T-helper 2 cell (primary cell): Measurements from ENCODE around the gene ATF3.

Experiments
- DNase-seq, 5 experiments: peaks; one replicate each; pipeline versions ENCODE4 v3.0.0 to v3.0.0-alpha.2; 2012 to 2022

ATF3 gene

DNA sequence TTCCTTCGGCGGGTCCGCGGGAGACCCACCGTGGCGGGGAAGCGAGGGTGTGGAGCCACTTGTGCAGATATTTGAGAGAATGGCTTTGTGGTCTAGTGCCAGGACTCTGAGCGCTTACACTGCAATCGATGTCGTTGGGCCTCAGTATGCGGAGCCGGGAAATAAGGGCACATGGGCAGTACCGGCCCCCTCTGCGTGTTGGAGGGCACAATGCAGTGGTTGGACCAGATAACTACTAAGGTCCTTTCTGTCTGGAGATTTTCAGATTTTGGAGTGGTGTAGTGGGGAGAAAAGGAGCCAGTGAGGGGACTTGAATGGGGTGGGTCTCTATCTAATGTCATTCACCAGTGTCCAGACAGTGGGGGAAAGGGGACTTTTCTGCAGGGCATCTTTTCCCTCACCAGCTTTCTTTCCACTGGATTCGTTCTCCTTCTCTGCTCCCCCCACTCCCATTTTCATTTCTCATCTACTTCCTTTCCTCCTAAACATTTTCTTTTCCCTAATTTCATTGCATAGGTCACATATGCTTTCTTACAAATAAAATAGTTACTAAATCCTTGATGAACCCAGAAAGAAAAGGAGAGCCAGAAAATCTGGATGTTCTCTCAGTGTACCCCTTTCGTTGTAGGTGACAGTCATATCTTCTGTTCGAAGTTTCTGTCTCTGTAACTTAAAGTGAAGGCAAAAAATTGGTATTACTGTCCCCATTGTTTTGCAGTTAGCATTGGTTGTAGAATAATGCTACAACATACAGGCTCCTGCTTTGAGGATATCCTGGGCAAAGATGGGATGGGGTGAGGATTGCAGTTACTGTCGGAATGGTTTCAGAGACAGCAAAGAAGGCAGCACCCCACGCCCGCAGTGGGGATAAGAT is 1.4 kb downstream of the ATF3 start:
- no peak for DNase-seq

DNA sequence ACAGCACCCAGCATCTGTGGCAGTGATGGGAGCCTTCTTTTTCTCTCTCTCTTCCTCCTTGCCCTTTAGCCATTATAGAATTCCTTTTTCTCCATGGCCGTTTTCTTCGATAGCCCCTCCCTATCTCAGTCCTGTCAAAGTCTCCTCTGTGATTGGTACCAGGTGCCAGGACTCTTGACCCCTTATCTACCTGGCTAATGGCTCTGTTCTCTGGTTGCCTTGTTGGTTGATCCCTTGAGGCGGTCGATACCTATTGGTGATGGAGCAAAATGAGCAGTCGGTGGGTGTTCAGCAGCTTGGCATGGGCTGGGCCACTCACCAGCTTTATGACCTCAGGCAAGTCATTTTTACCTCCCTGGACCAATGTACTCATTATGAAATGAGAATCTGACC is 2.0 kb downstream of the ATF3 start:
- no peak for DNase-seq

DNA sequence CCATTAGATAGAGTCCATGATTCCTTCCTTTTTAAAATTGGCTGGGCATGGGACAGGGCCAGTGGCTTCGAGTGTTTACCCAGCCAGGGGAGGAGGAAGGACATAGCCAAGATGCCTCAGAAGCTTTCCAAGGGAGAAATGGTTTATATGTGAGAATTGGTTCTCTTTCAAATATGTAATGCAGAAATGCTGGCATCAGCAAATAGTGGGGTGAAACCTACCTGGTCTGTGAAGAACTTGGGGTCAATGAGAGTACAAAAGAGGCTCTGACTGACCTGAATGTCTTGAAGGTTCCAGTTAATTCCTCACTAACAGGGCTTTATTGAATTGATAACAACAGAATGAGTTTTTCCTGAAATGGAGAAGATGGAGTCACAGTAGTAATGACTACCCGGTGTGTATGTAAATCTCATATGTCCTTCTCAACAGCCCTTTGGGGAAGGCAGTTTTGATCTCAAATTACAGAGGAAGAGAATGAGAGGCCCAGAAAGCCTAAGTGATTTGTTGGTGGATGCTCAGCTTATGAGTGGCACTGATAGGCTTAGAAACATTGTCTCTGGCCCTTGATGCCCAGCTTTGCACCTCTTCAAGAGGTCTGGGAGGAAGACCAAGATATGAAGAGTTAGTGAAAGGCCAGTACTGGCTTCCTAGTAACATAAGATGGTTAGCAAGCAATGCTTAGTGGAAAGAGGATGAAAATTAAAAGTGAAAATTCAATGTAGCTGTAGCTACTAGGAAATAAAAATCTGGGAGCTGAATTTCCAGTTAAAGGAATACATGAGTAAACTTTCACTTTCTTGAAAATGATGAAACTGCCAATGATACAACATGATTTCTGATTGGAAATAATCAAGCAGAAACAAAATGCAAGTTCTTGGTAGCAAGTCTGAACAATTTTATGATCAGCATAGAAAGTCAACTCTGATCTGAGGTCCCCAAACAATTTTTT is 2.7 kb downstream of the ATF3 start:
- DNase-seq = no peak

DNA sequence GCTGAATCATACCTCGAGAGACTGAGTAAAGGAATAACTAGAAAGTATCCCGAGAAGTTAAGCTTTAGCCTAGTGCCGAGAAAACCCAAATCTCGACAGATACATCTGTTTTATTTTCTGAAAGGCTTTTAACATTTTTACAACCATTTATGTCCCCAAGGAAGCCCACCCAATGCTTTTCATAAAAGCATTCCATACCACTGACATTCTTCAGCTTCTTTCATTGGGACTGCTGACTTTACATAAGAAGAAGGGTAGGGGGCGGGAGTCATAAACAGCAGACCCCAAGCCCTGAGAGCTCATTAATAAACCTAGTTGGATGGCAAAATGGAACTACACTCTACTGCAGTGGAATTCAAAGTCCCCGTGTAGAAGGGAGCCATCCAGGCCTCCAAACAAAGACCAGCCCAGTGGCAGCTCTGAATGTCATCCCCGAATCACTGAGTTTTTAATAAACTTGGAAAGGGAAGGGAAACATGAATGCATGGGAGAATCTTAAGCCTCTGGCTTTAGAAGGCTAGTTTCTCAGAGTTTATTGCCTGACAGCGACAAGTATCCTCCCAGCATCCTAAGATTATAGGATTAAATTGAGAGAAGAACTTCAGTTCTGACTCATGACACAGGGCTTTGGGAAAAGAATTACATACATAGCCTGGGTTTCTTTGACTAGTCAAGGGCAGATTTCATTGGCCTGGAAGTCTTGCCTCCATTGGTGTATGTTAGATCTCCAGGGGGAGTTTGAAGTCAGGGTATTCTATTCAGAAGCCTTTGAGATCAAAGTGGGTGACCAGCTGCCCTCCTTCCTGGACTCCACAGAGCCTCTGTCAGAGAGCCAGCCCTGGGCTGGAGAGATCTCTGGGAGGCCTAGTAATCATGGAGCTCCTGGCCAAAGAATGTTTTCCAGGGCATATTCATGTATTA is 3.7 kb downstream of the ATF3 start:
- no peak for DNase-seq

DNA sequence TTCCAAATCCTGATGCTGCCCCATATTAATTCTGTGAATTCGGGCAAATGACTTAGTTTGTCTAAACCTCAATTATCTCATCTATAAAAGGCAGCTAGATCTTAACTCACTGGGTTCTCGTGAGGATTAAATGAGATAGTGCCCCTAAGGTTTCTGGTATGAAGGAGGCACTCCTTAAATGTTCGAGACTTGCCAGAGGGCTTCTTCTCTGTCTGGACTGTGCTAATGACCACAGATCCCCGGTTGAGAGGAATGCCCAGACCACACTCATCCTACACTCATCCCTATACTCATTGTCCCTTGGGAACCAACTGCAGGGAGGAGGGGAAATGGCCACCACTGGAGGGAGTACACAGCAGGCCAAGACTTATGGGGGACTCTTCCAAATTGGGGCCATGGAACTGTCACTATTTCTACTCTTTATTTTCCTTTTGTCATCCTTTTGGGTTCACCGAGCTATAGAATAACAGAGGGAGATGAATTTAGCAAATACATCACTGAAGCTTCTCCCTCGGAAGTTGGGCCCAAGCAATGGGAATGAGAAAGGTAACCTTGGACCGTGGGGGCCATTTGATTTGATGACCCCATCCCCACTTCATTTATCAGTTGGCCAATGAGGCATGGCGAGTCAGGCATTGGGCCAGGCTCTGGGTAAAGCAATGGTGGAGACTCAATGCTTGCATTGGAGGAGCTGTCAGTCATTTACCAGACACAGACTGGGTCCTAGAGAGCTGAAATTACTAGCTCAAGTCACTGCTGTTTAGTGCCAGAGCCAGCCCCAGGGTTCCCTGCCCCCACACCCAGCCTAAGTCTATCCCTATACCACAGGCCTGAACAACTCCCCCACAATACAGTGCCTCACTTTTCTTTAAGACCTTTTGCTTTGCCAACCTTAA is 5.1 kb downstream of the ATF3 start:
- DNase-seq = no peak

DNA sequence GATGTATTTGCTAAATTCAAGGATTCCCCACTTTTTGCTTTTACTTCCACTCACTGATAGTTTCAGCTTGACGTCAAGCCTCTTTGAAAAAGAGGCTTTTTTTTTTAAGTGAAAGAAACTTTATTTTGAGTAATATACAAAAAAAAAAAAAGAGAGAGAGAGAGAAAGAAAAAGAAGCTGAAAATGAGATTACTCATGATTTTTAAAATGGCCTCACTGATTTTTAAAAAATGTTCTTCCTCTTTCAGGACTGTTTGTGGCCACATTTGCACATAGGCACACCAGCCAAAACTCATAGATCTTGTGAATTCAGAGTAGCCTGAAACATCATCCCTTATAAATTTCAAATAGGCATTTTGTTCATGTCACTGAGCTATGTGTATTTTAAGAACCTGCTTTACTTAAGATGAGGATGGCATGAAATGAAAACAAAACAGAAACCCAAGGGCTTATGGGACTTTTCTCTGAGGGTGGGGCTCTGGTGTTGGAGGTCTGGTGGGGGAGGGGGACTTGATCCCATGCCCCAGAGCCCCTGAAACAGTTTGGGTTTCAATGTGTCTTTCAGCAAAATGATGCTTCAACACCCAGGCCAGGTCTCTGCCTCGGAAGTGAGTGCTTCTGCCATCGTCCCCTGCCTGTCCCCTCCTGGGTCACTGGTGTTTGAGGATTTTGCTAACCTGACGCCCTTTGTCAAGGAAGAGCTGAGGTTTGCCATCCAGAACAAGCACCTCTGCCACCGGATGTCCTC is 6.1 kb downstream of the ATF3 start:
- no peak for DNase-seq

DNA sequence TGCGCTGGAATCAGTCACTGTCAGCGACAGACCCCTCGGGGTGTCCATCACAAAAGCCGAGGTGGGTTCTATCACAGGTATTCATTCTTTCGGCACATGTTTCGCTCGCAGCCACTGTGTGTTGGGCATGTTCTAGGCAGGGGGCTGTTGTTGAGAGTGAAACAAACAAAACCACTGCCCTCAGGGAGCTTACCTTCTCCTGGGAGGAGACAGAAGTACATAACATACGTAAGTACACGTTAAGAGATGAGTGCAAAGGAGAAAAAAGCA is 6.6 kb downstream of the ATF3 start:
- DNase-seq = no peak

DNA sequence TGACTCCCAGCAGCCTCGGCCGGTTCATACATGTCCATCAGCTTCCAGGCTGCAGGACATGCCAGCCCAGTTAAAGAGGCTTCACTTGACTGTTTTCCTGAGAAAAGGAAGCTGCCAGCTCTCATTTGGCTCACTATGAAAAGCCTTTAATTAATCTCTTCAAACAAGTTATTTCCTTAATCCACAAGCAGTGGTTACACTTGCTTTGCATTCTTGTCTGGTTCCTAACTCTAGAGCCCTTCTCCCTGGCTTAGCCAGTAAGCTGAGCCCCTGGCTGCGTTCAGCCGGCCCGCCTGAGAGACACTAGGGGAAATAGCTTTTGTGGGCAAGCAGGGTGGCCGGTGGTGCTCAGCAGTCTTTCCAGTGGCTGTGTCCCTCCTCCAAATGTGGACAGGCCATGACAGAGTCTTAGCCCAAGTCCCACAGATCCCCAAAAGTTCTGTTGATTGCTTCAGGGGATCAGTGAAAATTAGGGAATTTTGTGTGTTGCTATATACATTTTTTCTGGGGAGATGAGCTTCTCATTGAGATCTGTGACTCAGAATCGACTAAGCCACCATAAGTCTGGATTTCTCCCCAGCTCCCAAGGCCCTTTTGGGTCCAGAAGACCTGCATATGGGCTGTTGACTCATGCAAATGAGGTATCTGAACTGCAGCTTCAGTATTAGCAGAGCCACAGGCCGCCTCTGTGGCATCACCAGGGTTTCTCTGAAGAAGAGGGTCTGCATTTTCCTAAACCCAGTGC is 10.1 kb downstream of the ATF3 start:
- no peak for DNase-seq

DNA sequence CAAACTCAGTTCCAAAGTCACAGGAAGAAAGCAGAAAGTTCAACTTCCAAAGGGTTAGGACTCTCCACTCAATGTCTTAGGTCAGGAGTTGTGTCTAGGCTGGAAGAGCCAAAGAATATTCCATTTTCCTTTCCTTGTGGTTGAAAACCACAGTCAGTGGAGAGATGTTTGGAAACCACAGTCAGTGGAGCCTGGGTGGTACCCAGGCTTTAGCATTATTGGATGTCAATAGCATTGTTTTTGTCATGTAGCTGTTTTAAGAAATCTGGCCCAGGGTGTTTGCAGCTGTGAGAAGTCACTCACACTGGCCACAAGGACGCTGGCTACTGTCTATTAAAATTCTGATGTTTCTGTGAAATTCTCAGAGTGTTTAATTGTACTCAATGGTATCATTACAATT is 11.7 kb downstream of the ATF3 start:
- DNase-seq = no peak

DNA sequence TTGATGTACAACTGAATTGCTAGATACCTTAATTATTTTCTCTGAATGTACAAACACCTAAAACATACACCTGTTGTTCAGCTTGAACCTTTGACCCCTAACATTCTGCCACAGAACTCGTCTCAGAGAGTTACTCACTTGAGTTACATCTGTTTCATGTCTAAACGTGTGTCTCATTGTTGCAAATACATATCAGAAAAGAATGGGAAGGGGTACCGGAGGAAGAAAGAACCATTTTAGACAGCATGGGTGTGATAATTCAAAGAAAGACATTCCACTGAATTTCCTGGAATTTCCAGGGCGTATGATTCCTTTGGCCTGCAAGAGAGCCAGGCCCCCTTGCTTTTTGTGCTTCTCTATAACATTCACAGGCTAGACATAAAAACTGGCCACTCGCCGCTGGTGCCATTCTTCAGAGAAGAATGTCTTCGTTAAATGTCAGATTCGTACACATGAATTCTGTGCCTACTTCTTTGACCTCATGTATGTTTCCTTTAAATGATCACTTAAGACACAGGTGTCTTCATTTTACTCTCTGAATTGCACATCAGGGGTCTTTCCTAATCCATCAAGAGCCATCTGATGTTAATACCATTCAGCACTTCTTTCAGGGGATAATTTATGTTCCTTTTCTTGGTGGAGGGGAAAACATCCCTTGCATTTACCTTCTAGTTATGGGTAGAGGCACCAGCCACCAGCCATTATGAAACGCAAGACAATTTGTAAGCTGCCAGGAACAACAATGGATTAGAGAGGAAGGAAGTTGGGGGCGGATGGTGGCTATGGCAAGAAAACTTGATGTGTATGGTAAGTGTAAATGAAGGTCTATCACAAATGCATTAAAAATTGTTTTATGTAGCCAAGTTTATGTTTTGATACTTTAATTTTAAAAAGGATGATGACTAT is 12.7 kb downstream of the ATF3 start:
- DNase-seq = no peak

DNA sequence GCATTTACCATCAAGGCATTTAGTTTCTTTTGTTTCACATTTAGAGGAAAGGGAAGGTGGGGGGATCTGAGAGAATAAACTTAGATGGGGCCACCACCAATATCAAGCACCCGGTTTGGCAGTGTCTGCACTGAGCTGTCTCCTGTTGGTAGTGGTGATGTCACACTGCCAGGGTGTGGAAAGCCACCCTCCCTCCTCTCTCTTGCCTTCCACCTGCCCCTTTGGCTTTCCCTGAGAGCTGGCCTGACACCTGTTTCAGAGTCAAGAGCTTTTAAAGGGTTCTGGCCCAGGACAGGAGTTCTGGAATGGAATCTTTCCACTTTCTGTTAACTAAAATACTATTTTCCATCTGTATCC is 13.4 kb downstream of the ATF3 start:
- no peak for DNase-seq

DNA sequence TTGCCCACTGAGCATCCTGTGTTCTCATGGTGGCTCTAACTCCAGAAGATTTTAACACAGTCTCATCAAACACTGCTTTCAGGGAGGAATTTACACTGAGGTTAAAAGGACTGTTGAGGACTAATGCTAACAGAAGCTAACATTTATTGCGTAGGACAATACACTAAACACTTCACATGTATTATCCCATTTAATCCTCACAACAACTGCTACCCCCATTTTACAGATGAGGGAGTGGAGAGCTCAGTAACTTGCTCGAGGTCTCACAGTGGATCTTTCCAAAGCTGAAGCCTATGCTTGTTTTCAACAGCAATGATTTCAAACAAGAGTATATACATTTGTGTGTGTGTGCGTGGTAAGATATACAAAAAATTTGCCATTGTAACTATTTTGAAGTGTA is 13.9 kb downstream of the ATF3 start:
- no peak for DNase-seq

DNA sequence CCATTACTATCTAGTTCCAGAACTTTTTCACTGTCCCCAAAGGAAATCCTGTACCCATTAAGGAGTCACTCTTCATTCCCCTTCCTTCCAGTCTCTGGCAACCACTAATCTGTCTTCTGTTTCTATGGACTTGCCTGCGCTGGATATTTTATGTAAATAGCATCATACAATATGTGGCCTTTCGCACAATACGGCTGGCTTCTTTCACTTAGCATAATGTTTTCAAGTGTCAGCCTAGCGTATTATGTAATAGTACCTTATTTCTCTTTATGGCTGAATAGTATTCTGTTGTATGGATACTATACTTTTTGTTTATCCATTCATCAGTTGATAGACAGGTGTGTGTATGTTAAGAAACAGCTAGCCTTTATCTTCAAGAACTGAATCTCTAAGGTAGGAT is 14.3 kb downstream of the ATF3 start:
- no peak for DNase-seq

DNA sequence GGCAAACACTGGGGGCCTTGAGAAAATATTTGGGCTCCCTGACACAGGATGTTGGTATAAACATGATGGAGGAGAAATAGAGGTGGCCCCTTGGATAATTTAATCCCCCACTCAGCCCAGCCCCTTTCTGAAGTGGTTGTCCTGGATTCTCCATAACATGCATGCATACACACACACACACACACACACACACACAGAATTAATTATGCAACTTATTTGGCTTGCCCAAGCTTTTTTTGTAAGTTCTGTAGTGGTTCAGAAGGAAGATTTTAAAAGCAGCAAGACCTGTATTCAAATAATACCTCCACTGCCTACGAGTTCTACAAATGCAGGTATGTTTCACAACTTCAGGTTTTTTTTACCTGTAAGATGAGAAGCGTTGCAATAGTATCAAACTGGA is 15.0 kb downstream of the ATF3 start:
- DNase-seq = no peak

DNA sequence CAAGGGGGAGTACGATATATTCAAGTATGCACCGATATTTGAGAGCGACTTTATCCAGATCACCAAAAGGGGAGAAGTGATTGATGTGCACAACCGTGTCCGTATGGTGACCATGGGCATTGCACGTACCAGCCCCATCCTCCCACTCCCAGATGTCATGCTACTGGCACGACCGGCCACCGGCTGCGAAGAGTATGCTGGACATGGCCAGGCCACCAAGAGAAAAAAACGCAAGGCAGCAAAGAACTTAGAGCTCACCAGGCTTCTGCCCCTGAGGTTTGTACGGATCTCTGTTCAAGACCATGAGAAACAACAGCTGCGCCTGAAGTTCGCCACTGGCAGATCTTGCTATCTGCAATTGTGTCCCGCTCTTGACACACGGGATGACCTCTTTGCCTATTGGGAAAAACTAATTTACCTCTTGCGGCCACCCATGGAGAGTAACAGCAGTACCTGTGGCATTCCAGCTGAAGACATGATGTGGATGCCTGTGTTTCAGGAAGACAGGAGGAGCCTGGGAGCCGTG is 16.5 kb downstream of the ATF3 start:
- DNase-seq = no peak

DNA sequence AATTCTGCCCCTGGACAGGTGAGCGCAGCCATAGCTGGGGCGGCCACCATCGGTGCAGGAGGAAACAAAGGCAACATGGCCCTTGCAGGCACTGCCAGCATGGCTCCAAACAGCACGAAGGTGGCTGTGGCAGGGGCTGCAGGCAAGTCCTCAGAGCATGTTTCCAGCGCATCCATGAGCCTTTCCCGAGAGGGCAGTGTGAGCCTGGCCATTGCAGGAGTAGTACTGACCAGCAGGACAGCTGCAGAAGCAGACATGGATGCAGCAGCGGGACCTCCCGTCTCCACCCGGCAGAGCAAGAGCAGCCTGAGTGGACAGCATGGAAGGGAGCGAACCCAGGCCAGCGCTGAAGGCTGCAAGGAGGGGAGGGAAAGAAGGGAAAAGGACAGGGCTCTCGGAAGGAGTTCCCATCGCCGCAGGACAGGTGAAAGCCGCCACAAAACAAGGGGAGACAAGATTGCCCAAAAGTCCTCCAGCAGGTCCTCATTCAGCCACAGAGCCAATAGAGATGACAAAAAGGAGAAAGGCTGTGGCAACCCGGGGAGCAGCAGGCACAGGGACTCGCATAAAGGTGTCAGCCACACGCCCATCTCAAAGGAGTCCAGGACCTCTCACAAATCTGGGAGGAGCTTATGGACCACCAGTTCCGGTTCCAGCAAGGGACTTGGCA is 17.4 kb downstream of the ATF3 start:
- no peak for DNase-seq

DNA sequence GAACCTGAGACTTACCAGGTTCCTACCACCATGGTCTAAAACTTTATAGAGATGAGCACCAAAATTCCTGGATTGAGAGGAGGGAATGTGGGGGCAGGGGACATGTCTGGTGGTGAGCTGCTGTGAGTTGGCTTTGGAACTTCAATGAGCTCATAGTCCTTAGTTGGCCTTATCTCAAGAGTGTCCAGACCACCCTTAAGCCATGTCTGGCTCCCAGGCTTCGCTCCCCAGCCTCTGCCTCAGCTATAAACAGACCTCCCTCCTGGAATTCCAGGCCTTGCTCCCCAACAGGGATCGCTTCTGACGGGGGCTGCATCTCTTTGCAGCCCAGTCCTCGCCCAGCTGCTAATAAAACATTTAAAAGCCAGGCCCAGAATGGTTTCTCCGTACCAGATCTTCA is 19.5 kb downstream of the ATF3 start:
- DNase-seq = no peak

DNA sequence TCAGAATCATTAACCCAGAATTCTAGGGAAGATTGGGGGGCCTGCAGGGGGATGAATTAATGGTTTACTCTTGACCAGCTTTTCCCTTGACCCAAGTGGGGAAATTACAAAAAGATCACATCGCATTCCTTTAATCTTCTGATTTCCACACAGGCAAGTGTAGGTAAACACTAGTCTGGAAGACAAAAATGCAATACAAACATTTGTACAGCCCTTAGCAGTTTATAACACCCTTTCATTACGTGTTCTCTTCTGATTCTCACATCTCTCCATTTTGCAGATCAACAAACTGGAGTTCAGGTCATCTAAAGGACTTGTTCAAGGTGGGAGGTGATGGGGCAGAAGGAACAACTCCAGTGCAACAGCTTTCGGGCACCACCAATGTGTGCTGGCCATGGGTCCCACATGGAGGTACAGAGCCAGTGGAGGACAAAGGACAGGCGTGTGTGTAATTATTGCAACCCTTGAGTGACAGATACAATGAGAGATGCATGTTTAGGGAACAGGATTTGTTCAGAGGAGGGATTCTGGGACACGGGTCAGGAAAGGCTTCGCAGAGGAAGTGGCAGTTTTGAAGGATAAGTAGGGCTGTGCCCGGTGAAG is 20.4 kb downstream of the ATF3 start:
- no peak for DNase-seq
